GM10847 (cell line): ENCODE measurements around the gene ANAPC2.

Experiments
- POLR2A ChIP-seq: IDR thresholded peaks from 2 replicates; pipeline ENCODE4 v1.6.1; 2011; ENCODE audit not compliant: insufficient read length; ENCODE audit errors: extremely low read depth

Gene ANAPC2

DNA sequence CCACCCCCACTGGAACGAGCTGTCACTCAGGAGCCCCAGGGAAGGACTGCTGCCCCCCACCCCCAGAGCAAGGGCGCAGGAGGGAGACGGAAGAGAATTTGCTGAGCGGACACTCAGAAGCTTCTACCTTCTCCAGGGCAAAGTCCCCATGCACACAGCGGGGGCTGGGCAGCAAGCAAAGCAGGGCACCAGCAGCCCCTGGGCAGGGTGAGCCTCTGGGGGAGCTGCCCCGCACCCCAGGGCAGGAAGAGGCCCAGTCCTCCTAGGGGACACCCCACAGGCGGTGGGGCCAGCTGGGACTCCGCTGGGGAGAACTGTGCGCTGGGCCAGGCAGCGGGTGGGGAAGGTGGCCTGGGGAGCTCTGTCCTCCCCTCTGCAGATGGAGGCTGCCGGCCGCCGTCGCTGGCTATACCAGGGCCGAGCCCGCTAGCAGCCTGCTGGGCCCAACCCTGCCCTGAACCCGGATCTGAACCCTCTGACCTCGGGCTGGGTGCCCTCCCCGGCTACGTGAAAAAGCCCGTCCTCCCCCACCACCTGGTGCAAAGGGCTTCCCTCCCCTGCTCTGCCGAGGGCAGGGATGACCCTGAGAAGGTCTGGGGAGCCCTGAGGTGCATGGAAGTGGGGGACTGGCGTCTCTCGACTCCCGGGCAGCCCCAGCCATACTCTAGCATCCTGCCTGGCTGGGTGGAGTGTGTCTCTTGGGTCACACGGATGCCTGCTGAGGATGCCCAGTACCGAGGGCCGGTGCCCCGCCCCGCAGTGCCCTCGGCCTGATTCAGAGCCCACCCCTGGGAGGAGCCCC lies 41.7 kb upstream of the ANAPC2 start:
- TF ChIP-seq POLR2A, result no peak

DNA sequence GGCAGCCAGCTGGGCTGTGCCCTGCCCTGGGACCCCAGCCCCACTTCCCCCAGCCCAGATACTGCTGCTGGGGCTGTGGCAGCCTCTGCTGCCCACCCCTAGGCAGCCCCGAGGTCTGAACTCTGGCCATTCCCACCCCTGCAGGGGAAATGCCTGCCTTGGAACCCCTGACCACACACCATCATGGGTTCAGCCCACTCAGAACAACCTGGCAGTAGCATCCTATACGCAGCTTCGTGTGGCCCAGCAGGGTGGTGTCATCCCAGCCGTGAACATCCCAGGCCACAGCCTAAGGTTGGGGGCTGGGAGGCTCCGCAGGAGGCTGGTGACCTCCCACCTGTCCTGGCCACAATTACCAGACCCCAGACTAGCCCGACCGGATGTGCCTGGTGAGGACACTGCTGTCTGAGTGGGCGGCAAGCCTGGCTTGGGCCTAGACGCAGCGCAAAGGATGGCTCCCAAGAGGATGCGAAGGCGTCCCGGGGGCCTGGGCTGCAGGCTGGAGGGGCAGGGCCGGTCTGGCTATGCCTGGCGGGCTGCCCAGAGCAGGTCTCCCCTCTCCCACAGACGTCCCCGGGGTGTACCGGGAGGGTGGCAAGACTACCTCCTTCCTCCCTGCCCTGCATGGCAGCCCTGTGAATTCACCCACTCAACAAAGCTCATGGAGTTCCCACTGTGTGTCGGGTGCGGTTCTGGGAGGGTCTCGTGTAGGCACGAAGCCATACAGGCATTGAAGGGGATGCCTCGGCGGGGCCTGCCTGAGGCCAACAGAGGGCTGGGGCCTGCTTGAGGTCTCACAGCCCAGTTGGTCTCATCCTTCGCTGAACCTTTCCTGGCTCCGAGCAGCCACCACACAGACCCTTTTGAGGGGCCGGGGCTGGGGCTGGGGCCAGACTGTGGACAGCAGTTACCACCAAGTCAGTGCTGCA lies 40.9 kb upstream of the ANAPC2 start:
- no peak for TF ChIP-seq POLR2A

DNA sequence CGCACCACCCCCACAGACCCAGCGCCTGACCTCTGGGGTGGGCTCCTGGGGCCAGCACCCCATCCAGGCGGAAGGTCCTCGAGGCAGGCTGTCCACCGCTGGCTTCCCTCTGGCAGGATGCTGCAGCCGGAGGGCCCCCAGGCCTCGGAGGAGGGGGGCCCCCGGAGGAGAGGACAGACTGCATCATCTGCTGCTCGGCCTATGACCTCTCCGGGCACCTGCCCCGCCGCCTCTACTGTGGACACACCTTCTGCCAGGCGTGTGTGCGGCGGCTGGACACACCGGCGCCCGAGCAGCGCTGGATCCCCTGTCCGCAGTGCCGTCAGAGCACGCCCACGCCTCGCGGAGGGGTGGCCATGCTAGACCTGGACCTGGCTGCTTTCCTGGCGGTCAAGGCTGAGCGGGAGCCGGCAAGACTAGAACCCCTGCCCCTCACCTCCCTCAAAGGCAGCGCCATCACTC lies 40.2 kb upstream of the ANAPC2 start:
- no peak for TF ChIP-seq POLR2A

GRCh38 chr9:137227853-137228505 lies 39.6 kb upstream of the ANAPC2 start:
- TF ChIP-seq POLR2A, result no peak

- TF ChIP-seq POLR2A, result no peak
Measured at GRCh38 chr9:137227054-137227852, 38.9 kb upstream of the ANAPC2 start, which contains the start of gene RNF224. TSS of gene RNF224 (plus strand) at chr9:137227502. CDS start at chr9:137228336, 834 bp downstream.

- no peak for TF ChIP-seq POLR2A
Measured at GRCh38 chr9:137226338-137227053, 38.1 kb upstream of the ANAPC2 start.

DNA sequence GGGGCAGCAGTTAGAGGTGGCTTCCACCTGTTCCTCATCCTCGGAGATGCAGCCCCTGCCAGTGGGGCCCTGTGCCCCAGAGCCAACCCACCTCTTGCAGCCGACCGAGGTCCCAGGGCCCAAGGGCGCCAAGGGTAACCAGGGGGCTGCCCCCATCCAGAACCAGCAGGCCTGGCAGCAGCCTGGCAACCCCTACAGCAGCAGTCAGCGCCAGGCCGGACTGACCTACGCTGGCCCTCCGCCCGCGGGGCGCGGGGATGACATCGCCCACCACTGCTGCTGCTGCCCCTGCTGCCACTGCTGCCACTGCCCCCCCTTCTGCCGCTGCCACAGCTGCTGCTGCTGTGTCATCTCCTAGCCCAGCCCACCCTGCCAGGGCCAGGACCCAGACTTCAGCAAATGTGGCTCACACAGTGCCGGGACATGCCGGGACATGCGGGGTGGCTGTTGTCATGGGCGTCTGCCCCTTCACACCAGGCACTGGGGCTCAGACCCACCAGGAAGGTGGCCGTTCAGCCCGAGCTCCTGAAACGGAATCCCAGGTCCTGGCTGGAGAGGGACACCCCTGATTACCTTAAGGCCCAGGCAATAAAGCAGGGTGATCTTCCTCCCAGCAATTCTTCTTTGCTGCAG lies 37.5 kb upstream of the ANAPC2 start:
- TF ChIP-seq POLR2A, result no peak

GRCh38 chr9:137224830-137225694 lies 36.7 kb upstream of the ANAPC2 start, which contains the start of gene CYSRT1:
TSS of gene CYSRT1 (plus strand) at chr9:137225174. CDS start at chr9:137225622, 448 bp downstream.
- TF ChIP-seq POLR2A, result no peak

DNA sequence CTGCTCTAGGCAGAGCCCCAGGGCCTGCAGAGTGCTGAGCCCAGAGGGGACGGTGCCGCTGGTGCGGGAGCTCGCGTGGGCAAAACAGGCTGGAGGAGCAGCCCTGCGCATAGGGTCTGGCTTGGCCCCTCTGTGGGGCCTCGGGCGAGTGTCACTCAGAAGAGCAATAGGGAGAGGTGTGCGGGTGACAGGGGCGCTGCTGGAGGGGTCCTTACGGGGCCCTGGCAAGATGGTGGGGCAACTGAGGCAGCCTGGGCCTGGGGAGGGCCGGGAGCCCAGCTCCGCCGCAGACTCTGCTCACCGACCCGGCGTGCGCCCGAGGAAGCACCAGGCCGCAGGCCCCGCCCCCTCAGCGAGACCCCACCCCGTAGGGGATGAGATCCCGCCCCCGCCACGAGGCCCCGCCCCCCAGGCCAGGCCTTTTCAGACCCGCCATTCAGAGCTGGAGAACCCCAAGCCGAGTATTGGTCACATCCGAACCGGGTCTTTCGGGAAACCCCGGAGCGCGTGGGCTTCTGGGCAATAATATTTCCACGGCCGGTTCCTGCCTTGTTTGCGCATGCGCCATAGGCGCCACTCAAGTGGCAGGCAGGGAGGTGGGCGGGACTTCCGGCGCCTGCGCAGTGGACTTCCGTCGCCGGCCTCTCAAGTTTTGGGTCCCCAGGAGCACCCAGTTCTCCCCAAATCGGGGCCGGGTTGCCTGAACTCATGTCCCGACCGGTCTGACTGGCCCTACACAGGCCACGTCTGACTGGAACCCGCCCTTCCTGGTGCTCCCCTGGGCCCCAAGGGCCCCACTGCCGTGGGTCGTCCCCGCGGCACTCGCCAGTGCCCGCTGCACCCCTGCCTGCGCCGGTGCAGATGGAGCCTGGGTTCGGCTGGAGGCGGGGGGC lies 35.0 kb upstream of the ANAPC2 start:
- TF ChIP-seq POLR2A, result peak; percentile 77

DNA sequence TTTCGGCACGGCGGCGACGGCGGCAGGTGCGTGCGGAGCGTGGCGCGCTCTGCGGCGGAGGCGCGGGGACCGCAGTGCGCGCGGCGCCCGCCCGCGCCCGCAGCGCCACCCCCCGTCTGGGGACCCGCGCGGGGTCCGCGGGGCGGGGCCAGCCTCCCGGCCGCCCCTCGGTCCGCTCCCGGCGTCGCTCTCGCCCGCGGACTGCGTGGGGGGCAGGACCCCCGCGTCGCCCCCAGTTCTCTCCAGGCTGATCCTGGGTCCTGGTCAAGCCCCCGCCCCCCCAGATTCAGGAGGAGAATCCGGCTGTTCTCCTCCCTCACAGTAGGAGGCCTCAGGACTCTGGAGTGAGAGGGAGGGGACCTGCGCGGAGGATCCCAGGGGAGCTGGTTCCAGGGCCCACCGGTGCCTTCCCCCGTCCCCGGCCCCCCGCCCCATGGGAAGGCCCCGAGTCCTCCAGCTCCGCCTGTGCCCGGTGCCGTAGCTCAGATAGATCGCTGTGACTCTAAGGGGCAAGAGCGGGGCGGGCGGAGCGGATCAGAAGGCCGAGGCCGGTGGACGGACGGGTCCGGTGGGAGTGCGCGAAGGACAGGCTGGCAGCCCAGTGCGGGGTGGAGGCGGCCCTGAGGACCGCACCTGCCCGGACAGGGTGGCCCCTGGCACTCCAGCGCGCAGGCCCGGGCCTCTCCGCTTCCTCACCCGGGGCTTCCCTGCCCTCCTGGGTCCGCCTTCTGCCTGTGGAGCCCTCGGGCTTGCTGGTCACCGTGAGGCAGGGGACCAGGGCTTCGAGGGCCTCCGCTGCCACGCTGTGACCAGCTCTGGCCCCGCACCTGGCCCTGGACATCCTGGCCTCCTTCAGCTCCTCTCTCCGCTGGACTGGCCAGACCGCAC lies 34.1 kb upstream of the ANAPC2 start, which contains the start of gene RNF208:
Gene RNF208 (minus strand): TSS at position 51 of the 888 bp plus-strand sequence. CDS start 1,028 bp downstream, outside the sequence.
- TF ChIP-seq POLR2A, result no peak
